HL-60/S4 treated with retinoic acid at 250 ng/mL for 4 days and 3 days (cell line): ENCODE data around the gene XYLT1.

Source experiments
- in situ Hi-C: fragments of 300-500 bp; cut with MboI; formaldehyde crosslinking; loops from 2 replicates; pipeline ENCODE4 v1.7.0; 2022; ENCODE audit warnings: low sequenced_read_pairs

Gene XYLT1

GRCh38 chr16:17377360-17378324 lies 93.1 kb downstream of the XYLT1 start:
- in situ Hi-C loops = no loop called here

- in situ Hi-C loops = no loop called here
Measured at GRCh38 chr16:17375461-17376304, 95.1 kb downstream of the XYLT1 start.

- in situ Hi-C loops = no loop called here
Measured at GRCh38 chr16:17374668-17375255, 96.0 kb downstream of the XYLT1 start.

- in situ Hi-C loops = no loop called here
Measured at GRCh38 chr16:17373533-17373932, 97.2 kb downstream of the XYLT1 start.

GRCh38 chr16:17372386-17372785 lies 98.4 kb downstream of the XYLT1 start:
- in situ Hi-C loops = no loop called here

- in situ Hi-C loops = no loop called here
Measured at GRCh38 chr16:17371299-17371698, 99.5 kb downstream of the XYLT1 start.

GRCh38 chr16:17370731-17371285 lies 100.0 kb downstream of the XYLT1 start:
- in situ Hi-C loops = no loop called here

- in situ Hi-C loops = no loop called here
Measured at GRCh38 chr16:17370223-17370707, 100.5 kb downstream of the XYLT1 start.

GRCh38 chr16:17369421-17370222 lies 101.1 kb downstream of the XYLT1 start:
- in situ Hi-C loops = no loop called here

GRCh38 chr16:17368951-17369350 lies 101.8 kb downstream of the XYLT1 start:
- in situ Hi-C loops = no loop called here

GRCh38 chr16:17368446-17368845 lies 102.3 kb downstream of the XYLT1 start:
- in situ Hi-C loops = no loop called here

- in situ Hi-C loops = no loop called here
Measured at GRCh38 chr16:17367923-17368322, 102.8 kb downstream of the XYLT1 start.

GRCh38 chr16:17367036-17367435 lies 103.7 kb downstream of the XYLT1 start:
- in situ Hi-C loops = no loop called here

- in situ Hi-C loops = no loop called here
Measured at GRCh38 chr16:17366299-17366961, 104.3 kb downstream of the XYLT1 start.

GRCh38 chr16:17365591-17366298 lies 105.0 kb downstream of the XYLT1 start:
- in situ Hi-C loops = no loop called here

GRCh38 chr16:17365211-17365541 lies 105.6 kb downstream of the XYLT1 start:
- in situ Hi-C loops = no loop called here

- in situ Hi-C loops = no loop called here
Measured at GRCh38 chr16:17364319-17365210, 106.2 kb downstream of the XYLT1 start.

- in situ Hi-C loops = no loop called here
Measured at GRCh38 chr16:17362946-17363345, 107.8 kb downstream of the XYLT1 start.
